ENCODE data around the gene PRR30.

- TF ChIP-seq GATA2 (IDR thresholded peaks at IDR 0.05; ENCODE audit: low read depth, low read length), result no peak
- TF ChIP-seq GATA3 (IDR thresholded peaks at IDR 0.05; ENCODE audit: low read depth, low read length), result no peak
Measured at GRCh38 chr2:27138111-27138510, 1.1 kb downstream of the PRR30 start.
